Dermis microvascular lymphatic vessel endothelial cell (primary cell): ENCODE measurements around the gene CLSTN1. TPM values are rescaled to one million over a fixed set of nuclear protein-coding genes. Genes with fewer than 3 reads are reported as not detected.

Source experiments
- DNase-seq, 2 donors: peaks; one replicate each; pipeline versions ENCODE4 v3.0.0 to v3.0.0-alpha.2; 2010; ENCODE audit warnings: low read depth in 2 of 2
- total RNA-seq: library from RNA; depleted of rRNA; stranded (reverse); fragments of >200 nt; gene quantifications from 2 replicates; pipeline ENCODE4 v1.2.1, GENCODE V29; 2014

The CLSTN1 gene
- 43.8 and 61.8 TPM in 2 replicates for total RNA-seq

DNA sequence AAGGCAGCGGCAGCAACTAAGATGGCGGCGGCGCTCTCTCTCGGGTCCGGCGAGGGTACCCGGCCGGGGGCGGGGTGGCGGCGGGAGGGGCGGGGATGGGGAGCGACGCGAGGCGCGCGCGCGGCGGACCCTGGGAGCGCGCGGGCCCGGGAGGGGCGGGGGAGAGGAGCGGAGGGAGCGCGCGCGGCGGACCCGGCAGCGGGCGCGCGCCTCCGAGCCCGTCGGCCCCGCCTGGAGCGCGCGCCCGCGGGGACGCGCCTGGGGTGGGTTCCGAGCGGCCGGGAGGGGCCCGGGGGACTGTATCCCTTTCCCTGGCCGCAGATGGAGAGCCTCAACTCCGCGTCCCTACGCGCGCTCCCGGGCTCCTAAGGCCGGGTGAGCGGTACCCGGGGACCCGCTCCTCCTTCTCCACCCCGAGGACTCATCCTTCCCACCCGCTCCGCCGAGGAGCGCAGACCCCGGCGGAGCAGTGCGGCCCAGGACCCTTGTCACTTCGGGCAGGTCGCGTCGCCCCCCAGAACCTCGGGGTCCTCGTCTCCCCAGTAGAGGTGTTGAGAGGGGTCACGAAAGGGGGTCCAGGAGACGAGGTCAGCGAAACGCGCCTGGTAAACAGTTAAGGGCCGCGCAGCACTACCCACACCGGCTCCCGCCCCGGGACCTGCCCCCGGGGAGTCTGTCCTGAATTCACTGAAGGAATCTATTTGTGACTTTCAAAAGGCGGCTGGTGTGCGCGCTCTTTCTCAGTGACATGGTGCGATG, at the start of gene CLSTN1:
Gene CLSTN1 (minus strand): TSS at position 23 of the 759 bp plus-strand sequence. CDS start 232 bp downstream, outside the sequence.
- peak; percentile 53 to 89 for DNase-seq

- no peak for DNase-seq
These were observed 49.6 kb upstream of the CLSTN1 start for GRCh38 chr1:9873385-9873784.

- no peak for DNase-seq
These were observed 48.8 kb upstream of the CLSTN1 start for GRCh38 chr1:9872430-9873165.

- DNase-seq: no peak
These were observed 48.1 kb upstream of the CLSTN1 start for GRCh38 chr1:9871707-9872425.

- no peak for DNase-seq
These were observed 47.3 kb upstream of the CLSTN1 start for GRCh38 chr1:9871021-9871420.

GRCh38 chr1:9870572-9870971, 46.8 kb upstream of the CLSTN1 start:
- no peak for DNase-seq

- DNase-seq: no peak
These were observed 46.1 kb upstream of the CLSTN1 start for GRCh38 chr1:9869831-9870251.

DNA sequence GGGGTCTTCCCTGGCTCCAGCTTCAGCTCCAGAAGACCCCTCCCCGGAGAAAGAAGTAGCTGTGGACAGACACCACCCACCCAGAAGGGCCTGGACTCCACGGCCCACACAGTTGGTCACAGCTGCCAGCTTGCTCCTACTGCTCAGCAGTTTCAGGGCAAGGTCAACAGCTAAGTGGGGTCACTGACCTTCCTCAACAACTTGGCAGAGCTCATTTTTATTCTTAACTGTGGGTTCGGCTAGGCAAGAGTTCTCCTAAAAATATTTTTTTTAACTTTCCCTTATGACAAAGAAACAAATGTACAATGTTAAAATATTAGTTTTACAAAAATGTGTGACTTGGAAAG, 44.5 kb upstream of the CLSTN1 start:
- DNase-seq: no peak

GRCh38 chr1:9867408-9868243, 43.9 kb upstream of the CLSTN1 start:
- DNase-seq: peak; percentile 34 to 71

DNA sequence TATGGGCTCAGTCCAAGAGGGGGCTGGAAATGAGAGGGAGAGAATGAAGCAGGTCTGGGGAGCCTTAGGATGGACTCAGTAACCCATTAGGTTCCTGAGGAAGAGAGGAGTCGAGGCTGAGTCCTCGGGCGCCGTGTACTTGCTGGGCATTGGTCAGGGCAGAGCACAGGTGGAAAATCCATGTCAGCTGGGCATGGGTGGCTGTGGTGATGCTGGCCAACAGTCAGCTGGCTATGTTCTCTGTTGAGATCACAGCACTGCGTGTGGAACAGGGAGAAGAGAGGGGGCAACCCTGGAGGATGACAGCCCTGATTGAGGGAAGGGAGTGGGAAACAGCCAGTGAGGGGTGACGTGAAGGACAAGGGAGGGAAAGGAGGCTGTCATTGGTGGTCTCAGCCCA, 43.1 kb upstream of the CLSTN1 start:
- DNase-seq: no peak

DNA sequence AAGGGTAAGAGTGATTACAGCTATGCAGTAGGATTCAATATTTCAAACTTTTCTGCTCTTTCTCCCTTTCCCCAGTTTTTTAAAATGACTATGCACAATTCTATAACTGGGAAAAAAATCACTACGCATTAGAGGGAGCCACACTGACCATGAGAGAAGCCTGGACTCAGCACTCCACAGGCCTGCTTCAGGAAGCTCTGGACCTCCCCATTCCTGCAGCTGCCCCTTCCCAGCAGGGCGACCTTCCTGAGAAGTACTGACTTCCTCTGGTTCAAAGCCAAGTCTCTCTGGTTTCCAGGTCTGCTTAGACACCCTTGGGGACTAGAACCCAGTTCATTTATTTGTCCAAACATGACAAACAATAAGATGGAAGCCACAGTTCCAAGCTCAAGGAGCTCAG, 42.0 kb upstream of the CLSTN1 start:
- peak in 1 of 2 donors; percentile 57 for DNase-seq

DNA sequence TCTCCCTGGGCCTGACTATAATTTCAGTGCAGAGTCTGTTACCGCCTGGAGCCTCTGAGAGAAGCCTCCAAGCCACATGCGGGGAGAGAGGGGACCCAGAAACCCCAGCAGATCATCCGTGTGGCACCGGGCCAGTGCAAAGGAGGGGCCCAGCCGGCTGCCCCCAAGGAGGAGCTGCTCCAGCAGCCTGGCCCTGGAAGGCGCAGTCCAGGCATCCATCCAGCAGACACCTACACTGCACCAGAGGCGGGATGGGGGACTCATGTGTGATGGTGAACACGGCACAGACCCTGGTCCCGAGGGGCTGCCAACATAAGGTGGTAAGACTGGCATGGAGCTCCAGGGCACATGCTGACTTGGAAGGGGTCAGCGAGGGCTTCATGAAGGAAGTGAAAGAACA, 39.6 kb upstream of the CLSTN1 start:
- DNase-seq: no peak

GRCh38 chr1:9861360-9861759, 37.6 kb upstream of the CLSTN1 start:
- DNase-seq: no peak

GRCh38 chr1:9860887-9861286, 37.1 kb upstream of the CLSTN1 start:
- no peak for DNase-seq

- peak; percentile 33 to 47 for DNase-seq
These were observed 35.7 kb upstream of the CLSTN1 start for GRCh38 chr1:9859281-9860014.

GRCh38 chr1:9858293-9859035, 34.7 kb upstream of the CLSTN1 start:
- no peak for DNase-seq

- no peak for DNase-seq
These were observed 31.4 kb upstream of the CLSTN1 start for GRCh38 chr1:9855186-9855585.

DNA sequence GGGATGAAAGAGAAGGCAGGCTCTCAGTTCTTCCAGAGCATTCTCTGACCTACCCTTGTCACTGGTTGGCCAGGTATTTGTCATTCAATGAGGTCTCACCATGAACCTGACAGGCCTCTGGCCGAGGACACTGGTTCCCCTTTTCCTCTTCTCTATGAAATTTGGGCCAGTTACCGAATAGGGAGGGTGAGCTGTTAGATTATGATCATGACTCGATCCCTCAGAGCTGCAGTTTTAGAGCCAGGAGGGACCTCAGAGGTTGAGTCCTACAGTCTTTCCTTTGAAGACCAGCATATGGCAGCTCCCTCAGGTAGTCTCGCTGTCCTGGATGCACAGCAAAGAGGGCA, 29.5 kb upstream of the CLSTN1 start:
- DNase-seq: no peak

DNA sequence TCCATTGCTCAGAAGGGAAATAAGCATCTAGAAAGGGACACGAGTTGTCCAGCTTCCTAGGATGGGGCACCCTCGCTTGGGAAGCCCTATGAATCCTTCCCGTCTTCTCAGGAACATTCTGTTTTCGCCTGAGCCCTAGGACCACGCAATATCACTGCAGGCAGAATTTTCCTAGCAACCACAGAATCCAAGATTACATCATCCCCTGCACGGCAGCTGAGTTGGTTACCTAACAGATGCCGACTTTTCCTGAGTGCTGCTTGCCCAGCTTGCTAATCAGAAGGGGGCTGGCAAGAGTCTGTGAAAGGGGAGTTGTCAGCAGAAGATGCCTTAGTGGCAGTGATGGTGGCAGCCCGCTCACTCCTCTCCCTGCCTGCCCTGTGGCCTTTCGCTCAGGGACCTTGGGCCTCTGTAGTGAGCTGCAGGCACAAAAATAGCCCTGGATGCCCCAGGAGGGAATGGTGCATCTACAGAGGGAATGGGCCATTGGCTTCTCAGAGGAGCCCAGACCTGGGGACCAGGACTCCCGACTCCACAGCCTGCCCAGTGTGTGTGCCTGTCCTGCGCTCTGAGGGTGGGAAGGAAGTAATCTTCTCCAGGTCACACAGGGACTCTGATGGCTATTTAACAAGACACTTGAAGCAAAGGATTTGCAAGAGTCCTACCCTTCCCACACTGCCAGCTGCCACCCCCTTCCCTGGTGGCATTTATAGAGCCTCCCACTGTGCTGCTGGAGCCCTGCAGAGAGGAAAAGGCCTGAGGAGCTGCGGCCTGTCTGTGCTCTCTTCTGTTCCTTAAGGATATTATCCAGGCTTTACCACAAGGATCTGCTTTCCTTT, 28.9 kb upstream of the CLSTN1 start:
- DNase-seq: no peak
